GM12878 (cell line): ENCODE data around the gene RUVBL2.
"Not testable (repeated sequence)": the region's sequence is repeated elsewhere in the genome, so short reads cannot be mapped to it uniquely, and the experiment has no call there.

Experiments
- DPF2 ChIP-seq: fragments of 450-650 bp; IDR thresholded peaks from 2 replicates; pipeline ENCODE4 v1.6.1; 2017; ENCODE audit warnings: mild to moderate bottlenecking
- GATAD2B ChIP-seq: fragments of 450-650 bp; conservative IDR thresholded peaks from 2 replicates; pipeline ENCODE4 v1.6.1; 2017; ENCODE audit warnings: low read depth, mild to moderate bottlenecking, moderate library complexity
- MXI1 ChIP-seq: fragments of 150-350 bp; IDR thresholded peaks from 2 replicates; pipeline ENCODE4 v1.6.1; 2011; ENCODE audit warnings: low read depth, mild to moderate bottlenecking, inconsistent platforms, low read length, improper control_type of control experiment
- NFIC ChIP-seq: IDR thresholded peaks from 2 replicates; pipeline ENCODE4 v1.6.1; 2012; ENCODE audit warnings: low read depth, mild to moderate bottlenecking, inconsistent platforms, low read length, moderate library complexity
- NFYB ChIP-seq: IDR thresholded peaks from 2 replicates; pipeline ENCODE4 v1.6.1; 2011; ENCODE audit warnings: low read depth, mild to moderate bottlenecking, low read length, improper control_type of control experiment, moderate library complexity; ENCODE audit not compliant: insufficient read depth
- POLR2A ChIP-seq: IDR thresholded peaks from 2 replicates; pipeline ENCODE4 v1.6.1; 2011; ENCODE audit warnings: low read depth, mild to moderate bottlenecking, low read length
- TF ChIP-seq, protein P1 (sequence below), 3 experiments: IDR thresholded peaks in 2 of 3; conservative IDR thresholded peaks in 1 of 3; 2 replicates each; pipeline ENCODE4 v1.5.1; 2011; ENCODE audit warnings: low read depth in 3 of 3, low read length in 3 of 3, mild to moderate bottlenecking in 3 of 3, control low read depth in 2 of 3, moderate library complexity in 2 of 3, inconsistent platforms in 1 of 3, mixed read lengths in 1 of 3; ENCODE audit not compliant: control insufficient read depth in 2 of 3, insufficient read depth in 1 of 3; ENCODE audit errors: extremely low read depth in 1 of 3
- TF ChIP-seq, protein P2 (sequence below): fragments of 150-350 bp; IDR thresholded peaks from 2 replicates; pipeline ENCODE4 v1.6.1; 2016; ENCODE audit warnings: low read depth, low read length
- TF ChIP-seq, protein P3 (sequence below): IDR thresholded peaks from 2 replicates; pipeline ENCODE4 v1.6.1; 2012; ENCODE audit warnings: mild to moderate bottlenecking, low read depth, low read length
- TF ChIP-seq, protein P4 (sequence below): IDR thresholded peaks from 2 replicates; pipeline ENCODE4 v1.6.1; 2011; ENCODE audit warnings: borderline replicate concordance, low read depth, mild to moderate bottlenecking, moderate library complexity, mixed read lengths, low read length; ENCODE audit not compliant: insufficient read depth; ENCODE audit errors: extremely low read length

DNA sequence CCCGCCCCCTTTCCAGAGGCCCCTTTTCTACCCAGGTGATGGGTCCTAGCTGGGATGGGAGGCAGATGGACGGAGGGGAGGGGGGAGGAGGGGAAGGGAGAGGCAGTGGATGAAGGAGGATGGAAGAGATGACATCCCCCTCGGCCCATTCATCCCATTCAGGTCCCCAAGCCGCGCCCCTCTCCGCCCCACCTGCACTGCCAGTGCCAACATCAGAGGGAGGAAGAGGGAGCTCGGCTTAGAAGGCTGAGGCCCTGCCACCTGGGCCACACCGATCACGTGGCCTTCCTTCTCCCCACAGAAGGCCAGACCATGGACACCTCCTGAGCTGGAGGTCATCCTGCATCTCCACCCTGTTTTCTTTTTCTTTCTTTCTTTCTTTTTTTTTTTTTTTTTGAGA, 35.0 kb downstream of the RUVBL2 start:
- TF ChIP-seq MXI1, GATAD2B, POLR2A, NFYB, DPF2, NFIC: not testable (repeated sequence)
- TF ChIP-seq, protein P1, sequence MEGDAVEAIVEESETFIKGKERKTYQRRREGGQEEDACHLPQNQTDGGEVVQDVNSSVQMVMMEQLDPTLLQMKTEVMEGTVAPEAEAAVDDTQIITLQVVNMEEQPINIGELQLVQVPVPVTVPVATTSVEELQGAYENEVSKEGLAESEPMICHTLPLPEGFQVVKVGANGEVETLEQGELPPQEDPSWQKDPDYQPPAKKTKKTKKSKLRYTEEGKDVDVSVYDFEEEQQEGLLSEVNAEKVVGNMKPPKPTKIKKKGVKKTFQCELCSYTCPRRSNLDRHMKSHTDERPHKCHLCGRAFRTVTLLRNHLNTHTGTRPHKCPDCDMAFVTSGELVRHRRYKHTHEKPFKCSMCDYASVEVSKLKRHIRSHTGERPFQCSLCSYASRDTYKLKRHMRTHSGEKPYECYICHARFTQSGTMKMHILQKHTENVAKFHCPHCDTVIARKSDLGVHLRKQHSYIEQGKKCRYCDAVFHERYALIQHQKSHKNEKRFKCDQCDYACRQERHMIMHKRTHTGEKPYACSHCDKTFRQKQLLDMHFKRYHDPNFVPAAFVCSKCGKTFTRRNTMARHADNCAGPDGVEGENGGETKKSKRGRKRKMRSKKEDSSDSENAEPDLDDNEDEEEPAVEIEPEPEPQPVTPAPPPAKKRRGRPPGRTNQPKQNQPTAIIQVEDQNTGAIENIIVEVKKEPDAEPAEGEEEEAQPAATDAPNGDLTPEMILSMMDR (IDR thresholded peaks at IDR 0.05 in 2 of 3, conservative IDR thresholded peaks at IDR 0.05 in 1 of 3; ENCODE audit: control insufficient read depth in 2 of 3, extremely low read depth in 1 of 3, insufficient read depth in 1 of 3, low read depth in 3 of 3, low read length in 3 of 3) = not testable (repeated sequence)
- TF ChIP-seq, protein P2, sequence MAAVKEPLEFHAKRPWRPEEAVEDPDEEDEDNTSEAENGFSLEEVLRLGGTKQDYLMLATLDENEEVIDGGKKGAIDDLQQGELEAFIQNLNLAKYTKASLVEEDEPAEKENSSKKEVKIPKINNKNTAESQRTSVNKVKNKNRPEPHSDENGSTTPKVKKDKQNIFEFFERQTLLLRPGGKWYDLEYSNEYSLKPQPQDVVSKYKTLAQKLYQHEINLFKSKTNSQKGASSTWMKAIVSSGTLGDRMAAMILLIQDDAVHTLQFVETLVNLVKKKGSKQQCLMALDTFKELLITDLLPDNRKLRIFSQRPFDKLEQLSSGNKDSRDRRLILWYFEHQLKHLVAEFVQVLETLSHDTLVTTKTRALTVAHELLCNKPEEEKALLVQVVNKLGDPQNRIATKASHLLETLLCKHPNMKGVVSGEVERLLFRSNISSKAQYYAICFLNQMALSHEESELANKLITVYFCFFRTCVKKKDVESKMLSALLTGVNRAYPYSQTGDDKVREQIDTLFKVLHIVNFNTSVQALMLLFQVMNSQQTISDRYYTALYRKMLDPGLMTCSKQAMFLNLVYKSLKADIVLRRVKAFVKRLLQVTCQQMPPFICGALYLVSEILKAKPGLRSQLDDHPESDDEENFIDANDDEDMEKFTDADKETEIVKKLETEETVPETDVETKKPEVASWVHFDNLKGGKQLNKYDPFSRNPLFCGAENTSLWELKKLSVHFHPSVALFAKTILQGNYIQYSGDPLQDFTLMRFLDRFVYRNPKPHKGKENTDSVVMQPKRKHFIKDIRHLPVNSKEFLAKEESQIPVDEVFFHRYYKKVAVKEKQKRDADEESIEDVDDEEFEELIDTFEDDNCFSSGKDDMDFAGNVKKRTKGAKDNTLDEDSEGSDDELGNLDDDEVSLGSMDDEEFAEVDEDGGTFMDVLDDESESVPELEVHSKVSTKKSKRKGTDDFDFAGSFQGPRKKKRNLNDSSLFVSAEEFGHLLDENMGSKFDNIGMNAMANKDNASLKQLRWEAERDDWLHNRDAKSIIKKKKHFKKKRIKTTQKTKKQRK = not testable (repeated sequence)
- TF ChIP-seq, protein P3, sequence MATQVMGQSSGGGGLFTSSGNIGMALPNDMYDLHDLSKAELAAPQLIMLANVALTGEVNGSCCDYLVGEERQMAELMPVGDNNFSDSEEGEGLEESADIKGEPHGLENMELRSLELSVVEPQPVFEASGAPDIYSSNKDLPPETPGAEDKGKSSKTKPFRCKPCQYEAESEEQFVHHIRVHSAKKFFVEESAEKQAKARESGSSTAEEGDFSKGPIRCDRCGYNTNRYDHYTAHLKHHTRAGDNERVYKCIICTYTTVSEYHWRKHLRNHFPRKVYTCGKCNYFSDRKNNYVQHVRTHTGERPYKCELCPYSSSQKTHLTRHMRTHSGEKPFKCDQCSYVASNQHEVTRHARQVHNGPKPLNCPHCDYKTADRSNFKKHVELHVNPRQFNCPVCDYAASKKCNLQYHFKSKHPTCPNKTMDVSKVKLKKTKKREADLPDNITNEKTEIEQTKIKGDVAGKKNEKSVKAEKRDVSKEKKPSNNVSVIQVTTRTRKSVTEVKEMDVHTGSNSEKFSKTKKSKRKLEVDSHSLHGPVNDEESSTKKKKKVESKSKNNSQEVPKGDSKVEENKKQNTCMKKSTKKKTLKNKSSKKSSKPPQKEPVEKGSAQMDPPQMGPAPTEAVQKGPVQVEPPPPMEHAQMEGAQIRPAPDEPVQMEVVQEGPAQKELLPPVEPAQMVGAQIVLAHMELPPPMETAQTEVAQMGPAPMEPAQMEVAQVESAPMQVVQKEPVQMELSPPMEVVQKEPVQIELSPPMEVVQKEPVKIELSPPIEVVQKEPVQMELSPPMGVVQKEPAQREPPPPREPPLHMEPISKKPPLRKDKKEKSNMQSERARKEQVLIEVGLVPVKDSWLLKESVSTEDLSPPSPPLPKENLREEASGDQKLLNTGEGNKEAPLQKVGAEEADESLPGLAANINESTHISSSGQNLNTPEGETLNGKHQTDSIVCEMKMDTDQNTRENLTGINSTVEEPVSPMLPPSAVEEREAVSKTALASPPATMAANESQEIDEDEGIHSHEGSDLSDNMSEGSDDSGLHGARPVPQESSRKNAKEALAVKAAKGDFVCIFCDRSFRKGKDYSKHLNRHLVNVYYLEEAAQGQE = not testable (repeated sequence)
- TF ChIP-seq, protein P4, sequence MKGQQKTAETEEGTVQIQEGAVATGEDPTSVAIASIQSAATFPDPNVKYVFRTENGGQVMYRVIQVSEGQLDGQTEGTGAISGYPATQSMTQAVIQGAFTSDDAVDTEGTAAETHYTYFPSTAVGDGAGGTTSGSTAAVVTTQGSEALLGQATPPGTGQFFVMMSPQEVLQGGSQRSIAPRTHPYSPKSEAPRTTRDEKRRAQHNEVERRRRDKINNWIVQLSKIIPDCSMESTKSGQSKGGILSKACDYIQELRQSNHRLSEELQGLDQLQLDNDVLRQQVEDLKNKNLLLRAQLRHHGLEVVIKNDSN = not testable (repeated sequence)
